Gastrocnemius medialis (tissue), 4 donors: ENCODE data around the gene UBN1.

ENCODE experiments used
- CTCF ChIP-seq, 5 experiments: fragments of 450-650 bp in 3 of 5; fragments of 200-600 bp in 2 of 5; sonication (generic) in 2 of 5; IDR thresholded peaks in 4 of 5; conservative IDR thresholded peaks in 1 of 5; 1 replicate in 4 of 5; 2 replicates in 1 of 5; pipeline ENCODE4 v1.5.1; 2016 to 2019; ENCODE audit warnings: antibody characterized with exemption in 5 of 5, mild to moderate bottlenecking in 3 of 5, moderate library complexity in 3 of 5
- POLR2A ChIP-seq, 2 donors: fragments of 450-650 bp; IDR thresholded peaks; one replicate each; pipeline ENCODE4 v1.6.1; 2017; ENCODE audit warnings: antibody characterized with exemption in 2 of 2, mild to moderate bottlenecking in 2 of 2, moderate library complexity in 2 of 2

- TF ChIP-seq CTCF (IDR thresholded peaks at IDR 0.05 in 4 of 5, conservative IDR thresholded peaks at IDR 0.05 in 1 of 5), result no peak
- no peak for TF ChIP-seq POLR2A (IDR thresholded peaks at IDR 0.05)
Measured at GRCh38 chr16:4871071-4871470, 23.8 kb downstream of the UBN1 start.
